Pons (tissue), 1 donor: ENCODE results near the gene TSEN34.

Experiments
- DNase-seq: peaks from one replicate; pipeline ENCODE4 v3.0.0-alpha.2; 2016; ENCODE audit warnings: low spot score

Gene TSEN34

DNA sequence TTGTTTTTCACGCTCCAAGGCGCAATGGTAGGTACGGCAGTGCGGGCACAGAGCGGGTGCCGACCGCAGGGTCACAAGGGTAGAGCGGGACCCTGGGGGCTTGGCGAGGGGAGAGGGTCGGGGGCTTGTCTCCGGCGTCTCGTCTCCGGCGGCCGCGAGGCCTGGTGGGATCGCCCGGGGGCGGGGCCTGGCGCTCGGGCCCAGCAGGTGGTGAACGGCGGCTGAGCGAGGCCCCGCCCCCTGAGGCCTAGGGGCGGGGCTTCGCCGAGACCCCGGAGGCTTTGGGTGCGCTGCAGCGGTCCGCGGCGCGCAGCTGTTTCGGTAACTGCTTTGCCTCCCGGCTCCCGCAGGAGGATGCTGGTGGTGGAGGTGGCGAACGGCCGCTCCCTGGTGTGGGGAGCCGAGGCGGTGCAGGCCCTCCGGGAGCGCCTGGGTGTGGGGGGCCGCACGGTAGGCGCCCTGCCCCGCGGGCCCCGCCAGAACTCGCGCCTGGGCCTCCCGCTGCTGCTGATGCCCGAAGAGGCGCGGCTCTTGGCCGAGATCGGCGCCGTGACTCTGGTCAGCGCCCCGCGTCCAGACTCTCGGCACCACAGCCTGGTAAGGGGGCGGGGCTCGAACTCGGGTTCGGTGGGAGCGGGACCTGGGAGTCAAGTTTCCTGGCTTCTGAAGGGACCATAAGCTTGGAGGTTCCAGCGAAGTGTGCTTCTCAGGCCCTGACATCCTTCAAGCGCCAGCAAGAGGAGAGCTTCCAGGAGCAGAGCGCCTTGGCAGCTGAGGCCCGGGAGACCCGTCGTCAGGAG, at the start of gene TSEN34:
TSEN34 (plus strand) TSS at position 298 of the 800 bp plus-strand sequence; CDS start at position 355, 57 bp downstream.
- DNase-seq, result no peak

DNA sequence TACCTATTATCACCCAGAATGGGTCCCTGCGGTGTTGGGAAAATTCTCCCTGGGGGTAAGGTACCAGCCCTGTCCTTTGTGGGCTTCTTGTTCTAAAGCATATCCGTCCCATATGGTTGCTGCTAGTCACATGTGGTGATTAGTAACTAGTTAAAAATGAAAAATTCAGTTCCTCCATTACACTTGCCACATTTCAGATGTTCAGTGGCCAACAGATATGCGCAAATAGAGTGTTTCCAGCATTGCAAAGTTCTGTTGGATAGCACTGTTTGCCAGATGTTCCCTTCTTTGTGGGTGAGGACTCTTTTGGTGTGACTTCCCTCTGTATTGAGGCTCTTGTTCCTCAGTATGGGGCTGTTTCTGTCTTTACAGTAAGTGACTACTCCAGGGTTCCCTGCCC, 49.8 kb upstream of the TSEN34 start:
- no peak for DNase-seq

DNA sequence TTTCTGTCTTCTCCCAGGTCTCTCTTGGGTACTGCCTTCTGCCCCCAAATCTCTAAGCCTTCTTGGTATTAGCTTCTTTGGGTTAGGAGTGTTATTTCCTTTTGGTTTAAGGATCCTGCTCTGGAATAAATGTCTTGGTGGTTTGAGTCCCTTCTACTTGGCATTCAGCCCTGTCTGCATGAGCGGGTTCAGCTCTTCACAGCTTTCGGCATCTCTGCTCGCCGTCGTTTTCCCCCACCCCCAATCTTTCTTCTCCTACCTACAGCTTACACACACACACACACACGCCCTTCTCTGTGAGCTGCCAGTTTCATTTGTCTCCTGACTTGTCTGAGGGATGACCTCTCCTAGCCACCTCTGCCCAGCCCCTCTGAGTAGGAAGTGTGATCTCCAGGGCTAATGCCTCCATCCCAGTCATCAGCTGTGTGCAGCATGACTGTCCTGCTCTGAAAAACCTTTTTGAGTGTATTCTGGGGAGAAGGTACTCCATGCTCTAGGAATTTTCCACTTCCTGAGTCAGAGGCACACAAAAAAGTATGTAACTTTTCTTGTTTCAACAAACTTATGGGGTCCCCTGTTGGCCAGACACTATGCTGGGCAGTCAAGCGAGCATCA, 48.8 kb upstream of the TSEN34 start:
- DNase-seq, result no peak

DNA sequence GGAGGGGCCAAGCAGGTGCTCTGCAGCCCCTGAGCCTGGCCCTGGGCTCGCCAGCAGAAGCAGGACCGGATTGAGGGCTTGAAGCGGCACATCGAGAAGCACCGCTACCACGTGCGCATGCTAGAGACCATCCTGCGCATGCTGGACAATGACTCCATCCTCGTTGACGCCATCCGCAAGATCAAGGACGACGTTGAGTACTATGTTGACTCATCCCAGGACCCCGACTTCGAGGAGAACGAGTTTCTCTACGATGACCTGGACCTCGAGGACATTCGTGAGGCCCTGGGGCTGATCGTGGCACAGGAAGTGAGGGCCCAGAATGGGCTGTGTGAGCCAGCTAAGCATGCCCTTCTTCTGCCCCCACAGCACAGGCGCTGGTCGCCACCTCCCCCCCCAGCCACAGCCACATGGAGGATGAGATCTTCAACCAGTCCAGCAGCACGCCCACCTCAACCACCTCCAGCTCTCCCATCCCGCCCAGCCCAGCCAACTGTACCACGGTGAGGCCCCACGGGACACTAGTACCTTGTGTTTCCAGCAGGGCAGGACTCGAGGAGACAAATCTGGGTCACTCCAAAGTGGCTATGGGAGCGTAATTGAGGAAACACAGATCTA, 45.5 kb upstream of the TSEN34 start:
- no peak for DNase-seq

DNA sequence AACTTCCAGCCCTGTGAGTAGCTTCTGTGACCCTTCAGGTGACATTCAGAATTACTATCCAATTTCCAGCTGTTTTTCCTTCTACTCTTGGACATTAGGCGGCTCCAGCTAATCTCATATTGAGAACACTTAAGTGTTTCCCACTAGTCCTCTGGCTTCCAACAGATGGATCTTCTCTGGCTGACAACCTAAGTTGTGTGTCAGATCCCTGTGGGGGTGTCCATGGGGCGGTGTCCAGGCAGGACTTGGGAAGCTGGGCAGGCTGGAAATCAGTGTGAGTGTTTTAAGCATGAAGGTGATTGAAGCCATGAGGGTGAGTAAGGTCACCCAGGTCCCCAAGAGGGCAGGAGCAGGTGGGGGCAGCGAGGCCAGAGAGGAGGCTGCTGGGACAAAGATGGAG, 43.4 kb upstream of the TSEN34 start:
- DNase-seq, result no peak

GRCh38 chr19:54148158-54148557, 43.0 kb upstream of the TSEN34 start:
- DNase-seq, result no peak

DNA sequence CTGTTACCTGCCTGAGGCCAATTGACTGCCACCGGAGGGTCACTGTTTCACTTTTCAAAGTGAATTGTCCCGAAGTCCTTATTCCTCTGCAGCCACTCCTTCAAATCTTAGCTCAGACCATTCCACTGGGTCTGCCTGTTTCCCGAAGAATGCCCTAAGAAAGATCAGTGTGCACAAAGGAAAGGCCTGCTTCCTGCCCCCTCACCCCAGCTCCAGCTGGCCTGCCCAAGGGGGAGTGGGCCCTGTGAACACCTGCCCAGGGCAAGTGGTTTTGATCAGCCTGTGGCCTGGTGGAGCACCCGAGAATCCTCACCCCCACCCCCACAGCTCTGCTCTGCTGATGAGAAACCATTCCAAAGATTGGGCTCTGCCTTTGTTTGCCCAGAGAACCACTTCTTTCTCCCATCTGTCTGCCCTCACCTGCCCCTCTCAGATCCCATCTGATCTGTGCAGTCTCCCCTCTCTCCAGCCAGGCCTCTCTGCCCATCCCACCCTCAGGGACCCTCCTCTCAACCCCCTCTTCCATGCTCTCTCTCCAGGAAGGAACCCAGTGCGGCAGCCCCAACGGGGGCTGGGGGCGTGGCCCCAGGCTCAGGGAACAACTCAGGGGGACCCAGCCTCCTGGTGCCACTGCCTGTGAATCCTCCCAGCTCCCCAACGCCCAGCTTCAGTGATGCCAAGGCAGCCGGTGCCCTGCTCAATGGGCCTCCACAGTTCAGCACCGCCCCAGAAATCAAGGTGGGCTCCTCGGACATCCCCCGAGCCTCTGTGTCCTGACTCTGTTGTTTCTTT, 41.9 kb upstream of the TSEN34 start:
- DNase-seq, result no peak

DNA sequence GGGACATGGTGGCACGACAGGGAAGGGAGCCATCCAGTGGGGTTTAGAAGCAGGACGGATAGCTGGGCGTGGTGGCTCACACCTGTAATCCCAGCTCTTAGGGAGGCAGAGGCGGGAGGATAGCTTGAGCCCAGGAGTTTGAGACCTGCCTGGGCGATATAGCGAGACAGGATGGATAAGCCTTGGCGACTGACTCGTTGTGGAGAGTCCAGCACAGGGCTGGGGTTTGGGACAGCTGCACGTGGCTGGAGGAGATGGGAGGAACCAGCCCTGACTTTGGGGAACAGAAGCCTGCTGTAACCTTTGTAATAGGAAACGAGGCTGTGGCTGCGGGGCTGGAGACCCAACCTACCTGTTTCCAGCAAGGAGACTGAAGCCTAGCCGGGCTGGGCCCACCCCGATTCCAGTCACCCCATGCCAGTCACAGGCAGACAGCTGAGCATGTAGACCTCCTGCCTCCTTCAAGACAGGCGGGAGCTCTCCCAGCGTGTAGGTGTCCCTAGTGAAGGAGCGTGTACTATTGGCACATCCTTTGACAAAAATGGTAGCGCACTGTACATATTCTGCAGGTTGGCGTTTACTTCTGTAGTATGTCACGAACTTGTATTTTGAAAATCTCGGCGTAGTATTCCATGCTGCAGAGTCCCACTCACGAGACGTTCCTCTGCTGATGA, 39.6 kb upstream of the TSEN34 start:
- DNase-seq, result no peak

DNA sequence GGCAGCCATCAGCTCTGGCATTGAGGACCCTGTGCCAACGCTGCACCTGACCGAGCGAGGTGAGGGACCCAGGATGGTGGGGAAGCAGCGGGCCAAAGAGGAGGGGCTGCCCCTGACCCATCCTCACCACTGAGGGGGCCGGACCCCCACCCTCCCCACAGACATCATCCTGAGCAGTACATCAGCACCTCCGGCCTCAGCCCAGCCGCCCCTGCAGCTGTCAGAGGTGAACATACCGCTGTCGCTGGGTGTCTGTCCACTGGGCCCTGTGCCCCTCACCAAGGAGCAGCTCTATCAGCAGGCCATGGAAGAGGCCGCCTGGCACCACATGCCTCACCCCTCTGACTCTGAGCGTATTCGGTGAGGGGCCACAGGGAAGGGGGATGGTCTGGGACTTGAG, 38.8 kb upstream of the TSEN34 start:
- no peak for DNase-seq

GRCh38 chr19:54152878-54153524, 38.1 kb upstream of the TSEN34 start:
- no peak for DNase-seq

DNA sequence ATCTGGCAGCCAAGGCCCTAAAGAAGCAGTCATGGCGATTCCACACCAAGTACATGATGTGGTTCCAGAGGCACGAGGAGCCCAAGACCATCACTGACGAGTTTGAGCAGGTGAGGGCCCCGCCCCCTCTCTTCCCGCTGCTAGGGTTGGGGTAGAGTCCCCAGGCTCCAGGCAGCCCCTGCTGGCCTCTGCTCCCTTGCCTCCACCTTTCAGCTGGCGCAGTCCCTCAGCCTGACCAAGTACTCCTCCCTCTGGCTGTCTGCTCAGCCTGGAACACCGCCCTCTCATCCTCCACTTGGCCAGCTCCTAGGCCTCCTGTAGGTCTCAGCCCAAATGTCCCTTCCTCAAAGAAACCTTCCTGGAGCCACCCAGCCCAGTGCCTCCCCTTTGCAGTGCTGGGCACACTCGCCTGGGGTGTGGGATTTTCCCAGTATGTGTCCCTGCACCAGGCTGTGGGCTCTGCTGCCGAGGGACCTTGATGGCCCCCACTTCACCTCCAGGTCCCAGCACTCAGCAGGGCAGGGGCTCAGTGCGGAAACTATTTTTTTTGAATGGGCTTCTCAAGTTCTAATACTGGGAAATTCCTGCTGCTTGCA, 37.3 kb upstream of the TSEN34 start:
- no peak for DNase-seq

GRCh38 chr19:54154603-54155345, 36.3 kb upstream of the TSEN34 start:
- no peak for DNase-seq

DNA sequence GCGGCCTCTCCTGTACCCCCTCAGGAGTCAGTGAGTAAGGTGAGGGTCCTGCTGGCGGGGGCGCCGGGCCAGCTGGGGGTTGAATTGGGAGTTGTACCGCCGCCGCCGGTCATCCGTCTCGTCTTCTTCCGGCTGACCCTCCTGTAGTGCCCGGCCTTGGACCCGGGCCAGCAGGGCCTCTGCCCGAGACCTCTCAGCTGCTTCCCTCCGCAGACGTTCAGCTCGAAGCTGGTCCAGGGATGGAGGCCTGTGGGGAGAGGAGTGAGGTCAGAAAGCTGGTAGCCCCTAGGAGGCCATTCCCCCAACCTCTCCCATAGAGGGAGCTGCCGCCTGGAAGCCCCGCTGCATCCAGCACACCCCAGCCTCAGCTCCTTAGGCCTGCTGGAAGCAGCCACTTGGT, 35.4 kb upstream of the TSEN34 start:
- DNase-seq, result no peak

- no peak for DNase-seq
Observed at GRCh38 chr19:54156490-54156889, 34.6 kb upstream of the TSEN34 start.

DNA sequence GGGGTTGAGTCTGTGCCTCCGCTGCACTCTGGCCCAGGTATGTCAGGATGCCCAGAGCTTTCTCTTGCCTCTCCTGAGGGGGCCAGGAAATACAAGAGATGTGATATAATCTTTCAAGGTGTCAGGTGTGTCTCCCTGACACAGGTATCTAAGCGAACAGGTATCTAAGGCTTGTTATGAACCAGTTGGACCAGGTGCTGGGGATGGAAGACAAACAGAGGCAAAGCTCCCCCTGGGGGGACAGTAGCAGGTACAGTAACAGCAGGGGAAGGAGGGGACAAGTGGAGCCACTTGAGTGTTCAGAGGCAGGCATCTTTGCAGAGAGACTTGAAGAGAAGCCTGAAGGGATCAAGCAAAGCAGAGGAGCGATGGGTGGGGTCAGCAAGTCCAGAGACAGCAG, 34.2 kb upstream of the TSEN34 start:
- DNase-seq, result no peak

DNA sequence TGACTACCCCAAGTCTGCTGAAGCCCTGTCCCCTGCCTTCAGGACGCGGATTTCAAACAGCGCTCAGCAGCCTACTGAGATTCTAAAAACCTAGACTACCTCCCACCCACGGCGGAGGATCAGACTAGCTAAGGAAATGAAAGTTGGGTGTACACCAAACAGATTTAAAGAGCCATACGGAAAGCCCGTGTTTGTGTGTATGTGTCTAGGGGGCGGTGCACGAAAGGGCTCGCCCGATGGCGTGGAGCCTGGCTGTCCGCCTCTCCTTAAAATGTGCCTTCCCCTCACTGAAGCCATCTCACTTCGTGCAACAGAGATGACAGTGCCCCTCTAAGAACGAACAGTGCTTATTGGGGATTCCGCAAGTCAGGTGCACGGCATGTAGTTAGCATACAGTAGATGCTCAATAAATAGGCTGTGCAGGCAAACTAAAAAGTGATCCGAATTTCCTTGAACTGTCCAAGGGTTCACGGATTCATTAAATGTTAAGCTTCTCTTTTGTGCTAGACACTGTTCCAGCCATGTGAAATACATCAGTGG, 32.2 kb upstream of the TSEN34 start:
- DNase-seq, result peak; percentile 24

DNA sequence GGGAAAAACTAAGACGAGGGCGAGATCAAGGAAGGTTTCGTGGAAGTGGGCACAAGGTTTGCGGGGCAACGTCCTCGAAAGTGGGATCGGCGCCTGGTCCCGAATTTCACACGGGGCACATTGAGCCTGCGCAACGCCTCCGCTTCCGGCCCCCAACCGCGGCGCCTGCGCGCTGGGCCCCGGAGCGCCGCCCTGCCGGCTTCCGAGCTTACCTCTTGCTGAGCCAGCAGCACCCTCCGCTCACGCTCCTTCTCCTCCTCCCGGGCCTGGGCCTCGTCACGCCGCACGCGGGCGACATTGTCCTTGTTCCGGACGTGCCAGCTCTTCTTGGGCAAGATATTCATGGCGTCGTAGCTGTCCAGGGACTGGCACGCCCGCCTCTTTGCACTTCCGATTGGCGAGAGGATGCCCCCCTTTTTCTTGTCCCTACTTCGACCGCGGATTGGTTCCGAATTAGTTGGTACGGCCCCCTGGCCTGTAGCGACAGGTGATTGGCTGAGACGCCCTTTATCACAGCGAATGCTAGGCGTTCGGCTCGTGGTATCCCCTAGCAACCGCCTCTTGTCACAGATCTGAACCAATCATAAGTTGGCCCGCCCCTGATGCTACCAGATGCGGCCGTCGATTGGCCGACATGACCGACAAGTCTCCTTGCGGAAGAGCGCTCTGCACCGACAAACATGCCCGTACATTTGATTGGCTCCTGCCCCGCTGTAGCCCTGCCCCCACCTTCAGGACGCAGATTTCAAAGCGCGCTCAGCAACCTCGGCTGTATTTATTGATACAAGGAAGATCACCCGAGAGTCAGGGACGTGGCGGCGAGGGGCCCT, 31.5 kb upstream of the TSEN34 start, which contains the start of gene LENG1:
LENG1 (minus strand) TSS at position 370 of the 830 bp plus-strand sequence; CDS start at position 344, 26 bp downstream.
- peak; percentile 100 for DNase-seq

GRCh38 chr19:54160182-54160811, 30.8 kb upstream of the TSEN34 start:
- no peak for DNase-seq
